Hepatocyte (in vitro differentiated cells): Measurements from ENCODE around the gene PTPRN2. TPM values are rescaled to one million over a fixed set of nuclear protein-coding genes. Genes with fewer than 3 reads are reported as not detected.

Source experiments
- DNase-seq: peaks from one replicate; pipeline ENCODE4 v3.0.0-alpha.2; 2016; ENCODE audit warnings: low spot score
- H2AFZ ChIP-seq: fragments of 200-600 bp; sonication (generic); 2 replicates; pipeline ENCODE4 v1.6.0; 2016; ENCODE audit warnings: antibody characterized with exemption, mild to moderate bottlenecking
- H3K27ac ChIP-seq: fragments of 200-600 bp; sonication (generic); 2 replicates; pipeline ENCODE4 v1.5.1; 2016; ENCODE audit warnings: mild to moderate bottlenecking
- H3K27me3 ChIP-seq: fragments of 200-600 bp; sonication (generic); 2 replicates; pipeline ENCODE4 v1.6.1; 2016
- H3K36me3 ChIP-seq: fragments of 200-600 bp; sonication (generic); replicated peaks from 2 replicates; pipeline ENCODE4 v1.5.1; 2016; ENCODE audit warnings: low read depth; ENCODE audit not compliant: insufficient read depth
- H3K4me1 ChIP-seq: fragments of 200-600 bp; sonication (generic); 2 replicates; pipeline ENCODE4 v1.5.1; 2016; ENCODE audit warnings: mild to moderate bottlenecking, moderate library complexity; ENCODE audit not compliant: insufficient read depth
- H3K4me2 ChIP-seq: fragments of 200-600 bp; sonication (generic); 2 replicates; pipeline ENCODE4 v1.6.0; 2016
- H3K4me3 ChIP-seq: fragments of 200-600 bp; sonication (generic); 2 replicates; pipeline ENCODE4 v1.5.1; 2016; ENCODE audit warnings: mild to moderate bottlenecking
- H3K79me2 ChIP-seq: fragments of 200-600 bp; sonication (generic); 2 replicates; pipeline ENCODE4 v1.6.0; 2017; ENCODE audit warnings: mild to moderate bottlenecking
- H3K9me2 ChIP-seq: fragments of 200-600 bp; sonication (generic); replicated peaks from 2 replicates; pipeline ENCODE4 v1.6.0; 2017; ENCODE audit warnings: mild to moderate bottlenecking; ENCODE audit not compliant: insufficient read depth
- H3K9me3 ChIP-seq: fragments of 200-600 bp; sonication (generic); 2 replicates; pipeline ENCODE4 v1.5.1; 2016; ENCODE audit warnings: low read depth, mild to moderate bottlenecking
- H4K20me1 ChIP-seq: fragments of 200-600 bp; sonication (generic); 2 replicates; pipeline ENCODE4 v1.6.0; 2016; ENCODE audit warnings: mild to moderate bottlenecking; ENCODE audit not compliant: insufficient read depth, poor library complexity, severe bottlenecking
- CTCF ChIP-seq: fragments of 200-600 bp; sonication (generic); IDR thresholded peaks from 2 replicates; pipeline ENCODE4 v1.5.1; 2016; ENCODE audit warnings: antibody characterized with exemption, mild to moderate bottlenecking; ENCODE audit not compliant: poor library complexity
- EZH2 ChIP-seq: fragments of 200-600 bp; sonication (generic); IDR thresholded peaks from 2 replicates; pipeline ENCODE4 v1.6.1; 2016; ENCODE audit warnings: antibody characterized with exemption, mild to moderate bottlenecking, borderline replicate concordance
- EZH2phosphoT487 ChIP-seq: fragments of 200-600 bp; sonication (generic); IDR thresholded peaks from one replicate; pipeline ENCODE4 v1.6.1; 2018; ENCODE audit warnings: antibody characterized with exemption, mild to moderate bottlenecking, low read depth, moderate library complexity; ENCODE audit not compliant: unreplicated experiment, severe bottlenecking
- WGBS: methylation state at CpG from one replicate; pipeline ENCODE4 v1.1.6; 2016; ENCODE audit warnings: low lambda C conversion rate; ENCODE audit errors: missing lambda C conversion rate; 5-methylcytosine and 5-hydroxymethylcytosine counted together
- polyA plus RNA-seq: library from polyadenylated mRNA; unstranded; fragments of >200 nt; fragmentation: Nextera tagmentation; extraction: Ambion mirVana; gene quantifications from 2 replicates; pipeline ENCODE4 v1.2.1, GENCODE V29; 2016
- total RNA-seq: library from RNA; depleted of rRNA; stranded (reverse); fragments of >200 nt; gene quantifications from 2 replicates; pipeline ENCODE4 v1.2.3, GENCODE V29; 2014

PTPRN2 gene
- total and polyA plus RNA-seq, 2 experiments from 2014 or later: 2.1 to 3.3 TPM

DNA sequence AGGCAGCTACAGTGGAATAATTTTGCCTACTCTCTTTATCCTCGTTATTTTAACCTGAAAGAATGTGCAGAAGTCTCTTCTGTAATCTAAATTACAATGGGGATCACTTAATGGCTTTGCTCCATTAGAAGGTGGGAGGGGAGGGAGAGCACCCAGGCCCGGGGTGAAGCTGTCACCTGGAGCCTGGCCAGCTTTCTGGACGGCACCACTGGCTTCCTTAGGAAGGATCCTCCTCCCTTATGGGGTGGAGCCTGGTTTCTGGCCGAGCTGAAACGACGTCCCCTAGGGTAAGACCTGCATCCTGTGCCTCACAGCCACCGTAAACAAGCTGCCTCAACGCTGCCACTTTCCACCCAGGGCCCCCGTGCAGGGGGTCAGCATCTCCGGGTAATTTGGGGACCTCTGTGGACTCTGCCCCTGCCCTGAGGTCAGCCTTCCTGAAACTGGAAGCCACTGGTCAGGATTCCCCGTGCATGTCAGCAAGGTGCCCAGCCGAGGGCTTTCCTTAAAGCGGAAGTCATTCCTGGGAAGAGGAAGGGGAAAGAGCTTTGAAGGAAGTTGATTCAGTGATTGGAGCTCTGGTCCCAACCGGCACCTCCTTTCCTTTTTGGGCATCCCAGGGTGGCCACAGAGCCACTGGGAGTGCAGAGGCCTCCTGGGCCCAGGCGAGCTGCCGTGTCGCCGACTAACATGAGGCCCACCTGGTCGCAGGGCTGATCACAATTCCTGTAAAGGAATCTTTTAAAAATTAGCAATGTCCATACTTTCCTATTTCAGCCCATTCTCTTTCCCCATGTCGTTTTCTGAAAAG, 681.8 kb downstream of the PTPRN2 start:
- WGBS: 53% methylated on average over 20 of the region's 20 CpGs
- no peaks in the 10 kb centered on the region for H4K20me1 ChIP-seq
- no peaks in the 10 kb centered on the region for H3K9me2 ChIP-seq
- H3K4me1 ChIP-seq: no peaks in the 10 kb centered on the region
- no peak overlapping the region for H3K27ac ChIP-seq
- TF ChIP-seq CTCF (no peak), EZH2phosphoT487 (no peak), EZH2 (no peak)
- H3K4me2 ChIP-seq: no peak overlapping the region
- no peaks in the 10 kb centered on the region for H3K27me3 ChIP-seq
- H3K79me2 ChIP-seq: no peaks in the 10 kb centered on the region
- no peak overlapping the region for H3K4me3 ChIP-seq
- H3K9me3 ChIP-seq: no peaks in the 10 kb centered on the region
- H3K36me3 ChIP-seq: no peaks in the 10 kb centered on the region
- no peak for DNase-seq
- no peak overlapping the region for H2AFZ ChIP-seq

GRCh38 chr7:157904866-157905570, 682.6 kb downstream of the PTPRN2 start:
- Histone ChIP-seq H3K27ac (no peak overlapping the region), H3K4me1 (no peaks in the 10 kb centered on the region), H3K79me2 (no peaks in the 10 kb centered on the region), H3K4me3 (no peak overlapping the region), H2AFZ (no peak overlapping the region), H3K9me3 (no peaks in the 10 kb centered on the region), H3K4me2 (no peak overlapping the region), H3K9me2 (no peaks in the 10 kb centered on the region), H3K36me3 (no peaks in the 10 kb centered on the region), H3K27me3 (no peaks in the 10 kb centered on the region), H4K20me1 (no peaks in the 10 kb centered on the region)
- TF ChIP-seq EZH2phosphoT487: no peak
- TF ChIP-seq EZH2: no peak
- no peak for TF ChIP-seq CTCF
- no peak for DNase-seq
- 79% methylated on average over 17 of the region's 17 CpGs for WGBS

- Histone ChIP-seq H3K9me3 (no peaks in the 10 kb centered on the region), H3K36me3 (no peaks in the 10 kb centered on the region), H3K9me2 (no peaks in the 10 kb centered on the region), H3K79me2 (no peaks in the 10 kb centered on the region), H3K4me2 (no peak overlapping the region), H2AFZ (no peak overlapping the region), H3K27ac (no peak overlapping the region), H3K4me1 (no peaks in the 10 kb centered on the region), H3K4me3 (no peak overlapping the region), H4K20me1 (no peaks in the 10 kb centered on the region), H3K27me3 (no peaks in the 10 kb centered on the region)
- 89% methylated on average over 28 of the region's 28 CpGs for WGBS
- no peak for TF ChIP-seq EZH2
- TF ChIP-seq CTCF: no peak
- TF ChIP-seq EZH2phosphoT487: no peak
- DNase-seq: no peak
Measured at GRCh38 chr7:157904211-157904865, 683.3 kb downstream of the PTPRN2 start.
